CD4-positive, alpha-beta T cell (primary cell): ENCODE results near the gene PUS7L. TPM values are rescaled to one million over a fixed set of nuclear protein-coding genes. Genes with fewer than 3 reads are reported as not detected.
A peak's percentile ranks its signal among the peaks of the same experiment; 100 is the strongest.

ENCODE experiments used
- ATAC-seq: fragments of 200-7000 bp; cut with Tn5 transposase; one replicate; pipeline ENCODE4 v1.10.0; 2022; ENCODE audit warnings: mild to moderate bottlenecking; ENCODE audit not compliant: poor library complexity
- CTCF ChIA-PET: fragments of 350-600 bp; sonication (Branson Sonifier 250); formaldehyde crosslinking; loops from one replicate; lab custom pipeline; 2021; ENCODE audit warnings: antibody characterized with exemption, inconsistent platforms; lab: Charles Lee
- POLR2A ChIA-PET: fragments of 350-600 bp; sonication (Branson Sonifier 250); formaldehyde crosslinking; loops from one replicate; lab custom pipeline; 2021; ENCODE audit warnings: antibody characterized with exemption, inconsistent platforms; lab: Charles Lee
- DNase-seq, 14 experiments: peaks; one replicate each; pipeline ENCODE4 v3.0.0-alpha.2; 2013 to 2020; ENCODE audit warnings: mixed read lengths in 2 of 14
- H3K27ac ChIP-seq, 2 donors: one replicate each; pipeline versions ENCODE4 v1.5.1 to v1.7.0; 2013; ENCODE audit warnings: low read length in 2 of 2, low read depth in 1 of 2, mild to moderate bottlenecking in 1 of 2
- H3K27me3 ChIP-seq, 2 experiments: 1 replicate in 1 of 2; 2 replicates in 1 of 2; pipeline versions ENCODE4 v1.6.1 to v1.7.0; 2013; ENCODE audit warnings: low read length in 2 of 2, control low read depth in 1 of 2, mild to moderate bottlenecking in 1 of 2, moderate library complexity in 1 of 2; ENCODE audit not compliant: insufficient read depth in 2 of 2, control insufficient read depth in 1 of 2
- H3K36me3 ChIP-seq: one replicate; pipeline ENCODE4 v1.6.1; 2013; ENCODE audit warnings: low read length, control low read depth; ENCODE audit not compliant: insufficient read depth
- H3K4me1 ChIP-seq: one replicate; pipeline ENCODE4 v1.6.1; 2013; ENCODE audit warnings: low read length, control low read depth; ENCODE audit not compliant: insufficient read depth
- H3K4me3 ChIP-seq: one replicate; pipeline ENCODE4 v1.5.1; 2013; ENCODE audit warnings: mild to moderate bottlenecking, low read length, moderate library complexity
- H3K9me3 ChIP-seq, 2 experiments: 1 replicate in 1 of 2; 2 replicates in 1 of 2; pipeline versions ENCODE4 v1.6.1 to v1.7.0; 2013; ENCODE audit warnings: low read length in 2 of 2, mild to moderate bottlenecking in 2 of 2, control low read depth in 1 of 2, moderate library complexity in 1 of 2; ENCODE audit not compliant: control insufficient read depth in 1 of 2, insufficient read depth in 1 of 2
- H3K27ac Mint-ChIP-seq: one replicate; pipeline ENCODE4 v1.8.0; 2020; ENCODE audit warnings: mixed read lengths
- H3K27me3 Mint-ChIP-seq: one replicate; pipeline ENCODE4 v1.8.0; 2021; ENCODE audit warnings: mixed read lengths
- H3K36me3 Mint-ChIP-seq: one replicate; pipeline ENCODE4 v1.8.0; 2021; ENCODE audit warnings: low read depth, mixed read lengths
- H3K4me1 Mint-ChIP-seq: one replicate; pipeline ENCODE4 v1.8.0; 2021; ENCODE audit warnings: low read depth, mixed read lengths
- H3K4me3 Mint-ChIP-seq: one replicate; pipeline ENCODE4 v1.8.0; 2020; ENCODE audit warnings: mild to moderate bottlenecking, mixed read lengths
- H3K9me3 Mint-ChIP-seq: one replicate; pipeline ENCODE4 v1.8.0; 2020; ENCODE audit warnings: mixed read lengths
- CTCF ChIP-seq: fragments of 200-600 bp; IDR thresholded peaks from one replicate; pipeline ENCODE4 v1.8.0; 2022; ENCODE audit warnings: antibody characterized with exemption, mild to moderate bottlenecking
- intact Hi-C, 2 experiments: fragments of 100-400 bp; cut with DNase I in 1 of 2; cut with micrococcal nuclease in 1 of 2; formaldehyde crosslinking; loops; one replicate each; pipeline versions ENCODE4 v1.15.1 to v1.9.0; 2023 to 2025; cut with DNase I, micrococcal nuclease
- polyA plus RNA-seq, 2 donors: library from polyadenylated mRNA; unstranded; fragments of 120-200 nt; gene quantifications; one replicate each; pipeline ENCODE4 v1.2.1, GENCODE V29; 2013
- total RNA-seq, 174 experiments: library from RNA in 2 of 174; stranded (reverse) in 2 of 174; gene quantifications; one replicate each; pipeline ENCODE4 v1.2.3 and lab custom pipeline; 2021 to 2026

Gene PUS7L
- total RNA-seq: 10 to 100 TPM; 10.9 to 15.3 TPM
- polyA plus RNA-seq (2013, experiment 1 of 2): 10.5 TPM
- 9.5 TPM for polyA plus RNA-seq (2013, experiment 2 of 2)
- 22.1 to 115 (median 82.0) reads per million in 172 experiments for total RNA-seq (lab: John Stamatoyannopoulos, UW)

- TF ChIP-seq CTCF: peak; percentile 52
- H3K4me3 Mint-ChIP-seq: peak within 1 kb of the TSS; percentile 98
- ATAC-seq (peak; percentile 95), DNase-seq (peak; percentile 90 to 99 (median 94))
- peaks cover 15% of the 10 kb centered on the region for H3K36me3 ChIP-seq
- peak within 1 kb of the TSS; percentile 83 for H3K4me3 ChIP-seq
- no peaks in the 10 kb centered on the region for H3K9me3 ChIP-seq
- peak within 1 kb of the TSS; percentile 87 to 94 for H3K27ac ChIP-seq
- H3K27me3 ChIP-seq: no peaks in the 10 kb centered on the region
- POLR2A ChIA-PET: interaction anchor here (0.6 to 6.4 kb wide), 10 partner anchors 10 to 1433 kb away, joined by 3 to 90 read pairs (median 6); partner anchors contain the start of genes PPHLN1, TMEM117, TWF1 and ZCRB1
- H3K27me3 Mint-ChIP-seq: no peaks in the 10 kb centered on the region
- intact Hi-C loops: loop anchor here (2.0 to 5.0 kb wide), 3 partner anchors 48 to 1517 kb away; partner anchors contain the start of gene TWF1 (in 1 of the 2)
- peaks cover 33% of the 10 kb centered on the region for H3K4me1 ChIP-seq
- H3K4me1 Mint-ChIP-seq: peaks cover 87% of the 10 kb centered on the region
- peak within 1 kb of the TSS; percentile 100 for H3K27ac Mint-ChIP-seq
- peaks cover 60% of the 10 kb centered on the region for H3K36me3 Mint-ChIP-seq
- no peaks in the 10 kb centered on the region for H3K9me3 Mint-ChIP-seq
- CTCF ChIA-PET: interaction anchor here (0.8 to 2.4 kb wide), 5 partner anchors 12 to 123 kb away, joined by 3 to 11 read pairs (median 5); partner anchors contain the start of gene TWF1
These were observed at the start of gene PUS7L, which contains the start of gene IRAK4 for GRCh38 chr12:43758728-43759563. Gene PUS7L (minus strand): TSS chr12:43758790. CDS start chr12:43755245, 3,545 bp downstream. Gene IRAK4 (plus strand): TSS chr12:43758951. CDS start chr12:43768112, 9,161 bp downstream.

GRCh38 chr12:43807386-43807785 lies 48.8 kb upstream of the PUS7L start:
- intact Hi-C loops: loop anchor here in 1 of 2 experiments (2.0 kb wide), 2 partner anchors 25 to 49 kb away; partner anchors contain the start of genes IRAK4 and PUS7L
- peak overlapping the region; percentile 87 to 94 for H3K27ac ChIP-seq
- CTCF ChIA-PET: interaction anchor here (2.1 to 3.4 kb wide), 3 partner anchors 31 to 75 kb away, joined by 6 to 16 read pairs (median 10); partner anchors contain the start of gene IRAK4

More at GRCh38 chr12:43807386-43807785, 48.8 kb upstream of the PUS7L start:
- Mint-ChIP-seq H3K9me3 (no peaks in the 10 kb centered on the region), H3K4me1 (peaks cover 48% of the 10 kb centered on the region), H3K27me3 (no peaks in the 10 kb centered on the region), H3K4me3 (peak overlapping the region; percentile 100), H3K27ac (peak overlapping the region; percentile 97), H3K36me3 (peaks cover 32% of the 10 kb centered on the region)
- H3K36me3 ChIP-seq: peaks cover 17% of the 10 kb centered on the region
- POLR2A ChIA-PET: interaction anchor here (0.6 to 5.2 kb wide), 5 partner anchors 9 to 1480 kb away, joined by 3 to 153 read pairs (median 23); partner anchors contain the start of genes IRAK4, PUS7L and TMEM117
- no peak for TF ChIP-seq CTCF
- H3K4me1 ChIP-seq: no peaks in the 10 kb centered on the region
- DNase-seq (no peak), ATAC-seq (no peak)
- no peak overlapping the region for H3K4me3 ChIP-seq
- H3K27me3 ChIP-seq: no peaks in the 10 kb centered on the region
- no peaks in the 10 kb centered on the region for H3K9me3 ChIP-seq
